ENCODE results near the gene LITAFD. TPM values are rescaled to one million over a fixed set of nuclear protein-coding genes. Genes with fewer than 3 reads are reported as not detected.

LITAFD gene
- total and polyA plus RNA-seq, 9 donors, result not detected

GRCh38 chr16:8889893-8890548, 7.9 kb downstream of the LITAFD start:
- intact Hi-C loops (cut with DNase I), result loop anchor here in 2 of 4 donors (5.0 to 10.0 kb wide), 3 partner anchors 228 to 325 kb away; no protein-coding TSS in a partner anchor
- H3K36me3 ChIP-seq, result no peaks in the 10 kb centered on the region
- TF ChIP-seq, protein P1, sequence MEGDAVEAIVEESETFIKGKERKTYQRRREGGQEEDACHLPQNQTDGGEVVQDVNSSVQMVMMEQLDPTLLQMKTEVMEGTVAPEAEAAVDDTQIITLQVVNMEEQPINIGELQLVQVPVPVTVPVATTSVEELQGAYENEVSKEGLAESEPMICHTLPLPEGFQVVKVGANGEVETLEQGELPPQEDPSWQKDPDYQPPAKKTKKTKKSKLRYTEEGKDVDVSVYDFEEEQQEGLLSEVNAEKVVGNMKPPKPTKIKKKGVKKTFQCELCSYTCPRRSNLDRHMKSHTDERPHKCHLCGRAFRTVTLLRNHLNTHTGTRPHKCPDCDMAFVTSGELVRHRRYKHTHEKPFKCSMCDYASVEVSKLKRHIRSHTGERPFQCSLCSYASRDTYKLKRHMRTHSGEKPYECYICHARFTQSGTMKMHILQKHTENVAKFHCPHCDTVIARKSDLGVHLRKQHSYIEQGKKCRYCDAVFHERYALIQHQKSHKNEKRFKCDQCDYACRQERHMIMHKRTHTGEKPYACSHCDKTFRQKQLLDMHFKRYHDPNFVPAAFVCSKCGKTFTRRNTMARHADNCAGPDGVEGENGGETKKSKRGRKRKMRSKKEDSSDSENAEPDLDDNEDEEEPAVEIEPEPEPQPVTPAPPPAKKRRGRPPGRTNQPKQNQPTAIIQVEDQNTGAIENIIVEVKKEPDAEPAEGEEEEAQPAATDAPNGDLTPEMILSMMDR (IDR thresholded peaks at IDR 0.05), result no peak
- TF ChIP-seq EP300 (IDR thresholded peaks at IDR 0.05) (no peak), POLR2A (IDR thresholded peaks at IDR 0.05) (no peak)
- no peak overlapping the region for H3K27ac ChIP-seq
- no peaks in the 10 kb centered on the region for H3K9me3 ChIP-seq
- DNase-seq, result no peak
- H3K4me3 ChIP-seq, result no peak overlapping the region
- H3K27me3 ChIP-seq, result no peaks in the 10 kb centered on the region
- WGBS, 3 donors, result 77% methylated on average over 14 of the region's 14 CpGs
- H3K4me1 ChIP-seq (ENCODE audit: insufficient read depth), result no peaks in the 10 kb centered on the region

DNA sequence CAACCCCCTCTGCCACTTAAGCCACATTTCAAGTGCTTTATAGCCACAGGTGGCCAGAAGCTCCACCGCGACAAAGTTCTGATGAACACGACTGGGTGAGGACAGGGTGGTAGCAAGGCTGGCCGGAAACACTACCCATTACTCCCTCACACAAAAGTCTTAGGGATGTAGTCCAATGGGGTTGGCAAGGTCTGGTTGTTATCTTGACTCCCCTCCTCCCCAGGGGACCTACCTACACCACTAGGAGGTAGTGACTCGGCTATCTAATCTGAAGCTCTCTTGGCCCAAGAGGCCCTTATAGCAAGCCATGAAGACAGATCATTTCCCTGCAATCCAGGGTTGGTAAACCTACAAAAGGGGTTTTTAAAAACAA, 8.4 kb downstream of the LITAFD start:
- WGBS, 3 donors, result 77 to 87% (median 84%) methylated on average over 5 of the region's 5 CpGs
- Histone ChIP-seq H3K4me3 (no peak overlapping the region), H3K4me1 (ENCODE audit: insufficient read depth) (no peaks in the 10 kb centered on the region), H3K9me3 (no peaks in the 10 kb centered on the region), H3K36me3 (no peaks in the 10 kb centered on the region), H3K27ac (no peak overlapping the region), H3K27me3 (no peaks in the 10 kb centered on the region)
- no peak for DNase-seq
- TF ChIP-seq, protein P1 (IDR thresholded peaks at IDR 0.05), result no peak
- TF ChIP-seq EP300 (IDR thresholded peaks at IDR 0.05) (no peak), POLR2A (IDR thresholded peaks at IDR 0.05) (no peak)
- intact Hi-C loops (cut with DNase I), result no loop called here

DNA sequence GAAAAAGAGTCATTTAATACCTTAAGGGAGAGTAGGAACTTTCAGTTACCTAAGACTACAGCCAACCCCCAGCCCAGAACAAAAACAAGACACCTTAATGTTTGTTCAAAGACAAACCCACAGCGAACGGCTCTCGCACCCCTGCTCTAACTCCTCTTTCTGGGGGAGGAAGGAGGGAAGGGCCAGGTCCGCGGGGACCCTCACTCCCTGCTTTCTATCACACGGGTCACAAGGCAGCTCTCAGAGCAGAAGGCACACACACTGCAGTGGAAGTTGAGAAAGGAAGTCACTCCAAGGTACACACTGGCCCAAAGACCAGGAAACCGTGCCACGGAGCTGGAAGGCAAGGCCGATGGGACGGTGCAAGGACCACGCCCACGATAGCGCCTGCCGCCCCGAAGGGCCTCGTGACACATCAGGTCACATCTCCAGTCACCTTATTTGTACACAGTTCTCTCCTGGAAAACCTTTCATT, 10.0 kb downstream of the LITAFD start:
- WGBS, 3 donors, result 58 to 74% (median 69%) methylated on average over 16 of the region's 16 CpGs
- H3K27ac ChIP-seq, result no peak overlapping the region
- no peak overlapping the region for H3K4me3 ChIP-seq
- TF ChIP-seq EP300 (IDR thresholded peaks at IDR 0.05) (no peak), POLR2A (IDR thresholded peaks at IDR 0.05) (no peak)
- TF ChIP-seq, protein P1 (IDR thresholded peaks at IDR 0.05), result no peak
- peak in 1 of 5 donors; percentile 22 for DNase-seq
- no peaks in the 10 kb centered on the region for H3K9me3 ChIP-seq
- H3K27me3 ChIP-seq, result no peaks in the 10 kb centered on the region
- intact Hi-C loops (cut with DNase I), result no loop called here
- no peaks in the 10 kb centered on the region for H3K36me3 ChIP-seq
- H3K4me1 ChIP-seq (ENCODE audit: insufficient read depth), result no peaks in the 10 kb centered on the region

DNA sequence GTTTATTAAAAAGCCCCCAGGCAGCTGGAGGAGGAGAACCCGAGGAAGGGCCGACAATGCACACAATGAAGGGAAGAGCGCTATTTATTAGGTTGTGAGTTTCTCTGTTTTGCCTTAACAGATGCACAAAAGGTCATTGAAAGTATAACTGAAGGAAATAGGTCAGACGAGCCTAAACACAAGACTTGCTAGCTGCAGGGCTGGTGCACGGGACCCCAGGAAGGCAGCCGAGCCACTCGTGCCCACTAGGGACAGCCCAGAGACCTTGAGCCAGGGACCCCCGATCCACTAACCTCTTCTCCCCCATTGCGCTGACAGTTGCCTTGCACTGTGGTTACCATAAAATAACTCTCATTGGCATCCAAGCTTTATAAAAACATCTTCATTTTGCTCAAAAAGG, 11.3 kb downstream of the LITAFD start:
- peak in 1 of 5 donors; percentile 6 for DNase-seq
- TF ChIP-seq, protein P1 (IDR thresholded peaks at IDR 0.05), result no peak
- TF ChIP-seq EP300 (IDR thresholded peaks at IDR 0.05) (no peak), POLR2A (IDR thresholded peaks at IDR 0.05) (no peak)
- WGBS, 3 donors, result 59 to 77% (median 64%) methylated on average over 9 of the region's 9 CpGs
- no peaks in the 10 kb centered on the region for H3K27me3 ChIP-seq
- H3K4me3 ChIP-seq, result no peak overlapping the region
- intact Hi-C loops (cut with DNase I), result no loop called here
- no peaks in the 10 kb centered on the region for H3K36me3 ChIP-seq
- H3K9me3 ChIP-seq, result no peaks in the 10 kb centered on the region
- no peak overlapping the region for H3K27ac ChIP-seq
- no peaks in the 10 kb centered on the region for H3K4me1 ChIP-seq (ENCODE audit: insufficient read depth)
